Measurements from ENCODE around the gene RRP8. TPM values are rescaled to one million over a fixed set of nuclear protein-coding genes. Genes with fewer than 3 reads are reported as not detected.

RRP8 gene
- total RNA-seq, 1 experiment from 2014 or later: 16.0 TPM

- H3K79me2 ChIP-seq (ENCODE audit: insufficient read depth, low read length): peaks cover 7% of the 10 kb centered on the region; the same call in 1 of the 2 replicates
- peaks cover 15 to 16% of the 10 kb centered on the region in 2 experiments for H3K4me1 Mint-ChIP-seq
- H4K91ac ChIP-seq (ENCODE audit: insufficient read length, low read depth, low read length): no peak overlapping the region
- no peak overlapping the region for H2BK5ac ChIP-seq (ENCODE audit: insufficient read length, low read length)
- H3K27me3 Mint-ChIP-seq (ENCODE audit: low read depth): no peaks in the 10 kb centered on the region; the same call in 1 of the 2 replicates
- H2BK20ac ChIP-seq (ENCODE audit: low read depth, low read length, poor library complexity, severe bottlenecking): no peak overlapping the region
- no peaks in the 10 kb centered on the region for H3K9me3 ChIP-seq (ENCODE audit: control insufficient read depth, low read depth, low read length)
- H2BK12ac ChIP-seq (ENCODE audit: insufficient read length, low read depth, low read length): no peak overlapping the region
- H3K56ac ChIP-seq (ENCODE audit: insufficient read length, low read depth, low read length): no peak overlapping the region
- H4K5ac ChIP-seq (ENCODE audit: insufficient read length, low read depth, low read length): no peak overlapping the region
- no peak overlapping the region for H2AFZ ChIP-seq (ENCODE audit: low read length)
- peak overlapping the region; percentile 88 for H3K4me2 ChIP-seq (ENCODE audit: insufficient read depth, insufficient read length, low read length)
- no peak overlapping the region for H3K23ac ChIP-seq (ENCODE audit: insufficient read length, low read depth, low read length)
- no peak overlapping the region for H2BK15ac ChIP-seq (ENCODE audit: low read depth, low read length)
- no peak overlapping the region for H3K18ac ChIP-seq (ENCODE audit: insufficient read length, low read depth, low read length)
- H3K14ac ChIP-seq (ENCODE audit: insufficient read depth, low read length): no peak overlapping the region
- no peak overlapping the region for H3K4ac ChIP-seq (ENCODE audit: low read depth, low read length)
- H3K79me1 ChIP-seq (ENCODE audit: insufficient read depth, low read depth, low read length, poor library complexity, severe bottlenecking): no peaks in the 10 kb centered on the region
- H3K9me3 Mint-ChIP-seq: no peaks in the 10 kb centered on the region
- no peak overlapping the region for H2AK5ac ChIP-seq (ENCODE audit: insufficient read length, low read length)
- peaks cover 3% of the 10 kb centered on the region; the same call in 1 of the 2 replicates for H3K4me1 ChIP-seq (ENCODE audit: insufficient read depth, low read length)
- WGBS (ENCODE audit: extremely low coverage, insufficient read length, low lambda C conversion rate): no CpG with 5 or more reads among the region's 3 CpGs
- no peak for DNase-seq
- no peak overlapping the region for H3T11ph ChIP-seq (ENCODE audit: low read length)
- no peak overlapping the region for H2BK120ac ChIP-seq (ENCODE audit: low read depth, low read length, poor library complexity, severe bottlenecking)
- no peak overlapping the region for H3K27ac Mint-ChIP-seq
- no peak overlapping the region for H3K27ac ChIP-seq (ENCODE audit: insufficient read length, low read depth, low read length)
- H4K20me1 ChIP-seq (ENCODE audit: control insufficient read depth, insufficient read depth, insufficient read length): no peaks in the 10 kb centered on the region
- peaks cover 21 to 49% (median 39%) of the 10 kb centered on the region in 3 experiments; a peak in 6 of 7 replicates for H3K36me3 Mint-ChIP-seq (ENCODE audit: insufficient read depth in 1 of 3, low read depth in 3 of 3)
- no peak for TF ChIP-seq CTCF (conservative IDR thresholded peaks at IDR 0.05)
- peaks cover 15% of the 10 kb centered on the region for H3K23me2 ChIP-seq (ENCODE audit: insufficient read length, low read depth, low read length, poor library complexity, severe bottlenecking)
- H3K4me3 Mint-ChIP-seq: no peak overlapping the region
- no peak overlapping the region for H4K8ac ChIP-seq (replicated peaks; ENCODE audit: insufficient read length, low read depth, low read length)
- H3K27me3 ChIP-seq (ENCODE audit: insufficient read depth, low read length): no peaks in the 10 kb centered on the region
- peak overlapping the region; percentile 5 for H3K9ac ChIP-seq (ENCODE audit: extremely low read depth, insufficient read length, low read length)
Observed at GRCh38 chr11:6604790-6605189, 1.4 kb upstream of the RRP8 start.
